IMR-90 (cell line): ENCODE results near the gene LRRC75B.
"Not testable (repeated sequence)": the region's sequence is repeated elsewhere in the genome, so short reads cannot be mapped to it uniquely, and the experiment has no call there.

Experiments
- CTCF ChIP-seq: conservative IDR thresholded peaks from 2 replicates; pipeline ENCODE4 v1.5.1; 2012; ENCODE audit warnings: mild to moderate bottlenecking, low read depth, low read length, improper control_type of control experiment
- FOS ChIP-seq: fragments of 150-350 bp; IDR thresholded peaks from 2 replicates; pipeline ENCODE4 v1.6.1; 2016; ENCODE audit warnings: low read depth, low read length
- MAFK ChIP-seq: IDR thresholded peaks from 2 replicates; pipeline ENCODE4 v1.6.1; 2012; ENCODE audit warnings: low read depth, low read length, improper control_type of control experiment
- MXI1 ChIP-seq: IDR thresholded peaks from 2 replicates; pipeline ENCODE4 v1.6.1; 2012; ENCODE audit warnings: low read depth, mild to moderate bottlenecking, low read length, moderate library complexity, borderline replicate concordance
- POLR2A ChIP-seq: IDR thresholded peaks from 2 replicates; pipeline ENCODE4 v1.6.1; 2012; ENCODE audit warnings: mild to moderate bottlenecking, low read depth, low read length
- RFX5 ChIP-seq: IDR thresholded peaks from 2 replicates; pipeline ENCODE4 v1.8.0; 2012; ENCODE audit warnings: low read depth, mild to moderate bottlenecking, low read length, moderate library complexity
- SMC3 ChIP-seq: fragments of 150-350 bp; IDR thresholded peaks from 2 replicates; pipeline ENCODE4 v1.6.1; 2016; ENCODE audit warnings: low read depth, mild to moderate bottlenecking, antibody characterized with exemption, low read length, moderate library complexity
- TF ChIP-seq, protein P1 (sequence below): fragments of 150-350 bp; IDR thresholded peaks from 2 replicates; pipeline ENCODE4 v1.6.1; 2016; ENCODE audit warnings: low read depth, mild to moderate bottlenecking, low read length, moderate library complexity, borderline replicate concordance
- TF ChIP-seq, protein P2 (sequence below): fragments of 150-350 bp; IDR thresholded peaks from 2 replicates; pipeline ENCODE4 v1.6.1; 2017; ENCODE audit warnings: mild to moderate bottlenecking, antibody characterized with exemption, low read length, low read depth

DNA sequence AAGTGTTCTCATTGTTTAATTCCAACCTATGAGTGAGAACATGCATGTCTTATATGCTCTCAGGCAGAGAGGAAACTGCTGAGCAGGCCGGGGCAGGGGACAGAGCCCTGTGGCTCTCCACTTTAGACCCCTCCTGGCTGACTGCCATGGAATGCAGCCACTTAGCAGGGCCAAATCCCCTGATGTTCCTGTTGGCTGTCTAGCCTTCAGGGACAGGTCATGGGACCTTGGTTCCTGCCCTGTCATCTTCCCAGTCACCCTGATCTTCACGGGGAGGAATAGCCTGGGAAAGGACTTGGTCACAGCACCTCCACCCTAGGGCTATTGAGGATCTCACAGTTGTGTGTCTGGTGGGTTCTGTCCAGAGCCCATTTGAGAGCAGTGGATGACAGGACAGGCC lies 13.5 kb upstream of the LRRC75B start:
- TF ChIP-seq CTCF, MXI1, POLR2A, FOS, MAFK, RFX5, SMC3: not testable (repeated sequence)
- TF ChIP-seq, protein P1, sequence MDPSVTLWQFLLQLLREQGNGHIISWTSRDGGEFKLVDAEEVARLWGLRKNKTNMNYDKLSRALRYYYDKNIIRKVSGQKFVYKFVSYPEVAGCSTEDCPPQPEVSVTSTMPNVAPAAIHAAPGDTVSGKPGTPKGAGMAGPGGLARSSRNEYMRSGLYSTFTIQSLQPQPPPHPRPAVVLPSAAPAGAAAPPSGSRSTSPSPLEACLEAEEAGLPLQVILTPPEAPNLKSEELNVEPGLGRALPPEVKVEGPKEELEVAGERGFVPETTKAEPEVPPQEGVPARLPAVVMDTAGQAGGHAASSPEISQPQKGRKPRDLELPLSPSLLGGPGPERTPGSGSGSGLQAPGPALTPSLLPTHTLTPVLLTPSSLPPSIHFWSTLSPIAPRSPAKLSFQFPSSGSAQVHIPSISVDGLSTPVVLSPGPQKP = not testable (repeated sequence)
- TF ChIP-seq, protein P2, sequence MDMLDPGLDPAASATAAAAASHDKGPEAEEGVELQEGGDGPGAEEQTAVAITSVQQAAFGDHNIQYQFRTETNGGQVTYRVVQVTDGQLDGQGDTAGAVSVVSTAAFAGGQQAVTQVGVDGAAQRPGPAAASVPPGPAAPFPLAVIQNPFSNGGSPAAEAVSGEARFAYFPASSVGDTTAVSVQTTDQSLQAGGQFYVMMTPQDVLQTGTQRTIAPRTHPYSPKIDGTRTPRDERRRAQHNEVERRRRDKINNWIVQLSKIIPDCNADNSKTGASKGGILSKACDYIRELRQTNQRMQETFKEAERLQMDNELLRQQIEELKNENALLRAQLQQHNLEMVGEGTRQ = not testable (repeated sequence)
